Stimulated activated CD4-positive, alpha-beta T cell treated with anti-CD3 and anti-CD28 coated beads, Interleukin-15, amount 100 ng/mL, for 48 hours (primary cell): ENCODE results near the gene PIK3C3.
"Not testable (repeated sequence)": the region's sequence is repeated elsewhere in the genome, so short reads cannot be mapped to it uniquely, and the experiment has no call there.

Experiments
- DNase-seq, 2 donors: peaks; one replicate each; pipeline ENCODE4 v3.0.0-alpha.2; 2020; ENCODE audit warnings: low read depth in 2 of 2

Gene PIK3C3

DNA sequence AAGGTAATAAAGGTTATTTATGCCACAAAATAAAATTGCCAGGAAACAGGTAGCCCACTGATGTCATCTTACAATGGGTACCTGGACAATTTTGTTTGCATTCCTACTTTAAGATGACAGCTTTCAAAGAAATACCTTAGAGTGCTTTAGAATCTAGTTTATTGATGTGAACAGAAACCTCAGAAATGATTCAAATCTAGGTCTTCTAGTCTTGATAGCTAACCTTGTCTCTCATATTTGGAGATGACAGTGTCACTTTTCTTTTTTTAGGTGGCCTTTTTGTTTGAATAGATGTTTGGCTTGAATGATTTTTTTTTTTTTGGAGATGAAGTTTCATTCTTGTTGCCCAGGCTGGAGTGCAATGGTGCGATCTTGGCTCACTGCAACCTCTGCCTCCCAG, 69.1 kb downstream of the PIK3C3 start:
- no peak for DNase-seq

DNA sequence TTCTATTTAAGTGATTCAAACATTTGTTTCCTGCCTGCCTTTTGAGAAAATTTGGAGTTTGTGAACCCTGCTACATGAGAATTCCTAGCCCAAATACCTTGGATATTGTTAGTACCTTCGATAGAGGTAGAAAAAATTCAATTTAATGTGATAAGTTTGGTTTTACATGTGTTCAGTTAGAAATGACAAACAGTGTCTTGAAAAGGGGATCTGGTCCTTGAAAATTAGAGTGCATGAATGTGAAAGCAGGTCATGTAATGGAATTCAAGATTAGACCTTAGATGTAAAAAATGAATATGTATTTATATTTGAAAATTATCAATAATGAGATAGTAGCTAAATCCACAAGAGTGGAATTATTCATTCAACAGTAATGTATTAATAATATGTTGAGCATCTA, 70.5 kb downstream of the PIK3C3 start:
- DNase-seq = no peak

DNA sequence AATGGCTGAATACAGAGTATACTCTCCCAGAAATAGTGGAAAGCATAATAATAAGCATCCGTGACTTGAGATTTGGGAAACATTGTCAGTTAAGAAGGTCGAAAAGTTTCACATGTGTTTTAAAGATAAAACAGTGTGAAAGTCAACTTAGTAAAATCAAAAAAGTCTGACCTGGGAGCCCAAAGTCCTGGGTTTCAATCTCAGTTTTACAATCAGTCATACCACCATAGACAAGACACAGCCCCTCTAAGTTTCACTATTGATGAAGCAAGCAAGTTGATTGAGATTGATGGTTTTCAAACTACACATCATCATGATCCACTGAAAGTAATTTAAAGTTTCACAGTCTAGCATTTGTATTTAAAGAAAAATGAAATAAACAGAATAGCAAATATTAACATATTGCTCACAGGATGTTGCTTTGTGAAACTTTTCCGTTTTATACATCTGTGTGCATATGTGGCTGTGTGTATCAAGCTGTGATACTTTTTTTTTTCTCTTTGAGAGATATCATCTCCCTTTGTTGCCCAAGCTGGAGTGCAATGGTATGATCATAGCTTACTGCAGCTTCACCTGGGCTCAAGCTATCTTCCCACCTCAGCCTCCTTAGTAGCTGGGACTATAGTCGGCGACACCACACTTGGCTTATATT, 71.1 kb downstream of the PIK3C3 start:
- no peak for DNase-seq

DNA sequence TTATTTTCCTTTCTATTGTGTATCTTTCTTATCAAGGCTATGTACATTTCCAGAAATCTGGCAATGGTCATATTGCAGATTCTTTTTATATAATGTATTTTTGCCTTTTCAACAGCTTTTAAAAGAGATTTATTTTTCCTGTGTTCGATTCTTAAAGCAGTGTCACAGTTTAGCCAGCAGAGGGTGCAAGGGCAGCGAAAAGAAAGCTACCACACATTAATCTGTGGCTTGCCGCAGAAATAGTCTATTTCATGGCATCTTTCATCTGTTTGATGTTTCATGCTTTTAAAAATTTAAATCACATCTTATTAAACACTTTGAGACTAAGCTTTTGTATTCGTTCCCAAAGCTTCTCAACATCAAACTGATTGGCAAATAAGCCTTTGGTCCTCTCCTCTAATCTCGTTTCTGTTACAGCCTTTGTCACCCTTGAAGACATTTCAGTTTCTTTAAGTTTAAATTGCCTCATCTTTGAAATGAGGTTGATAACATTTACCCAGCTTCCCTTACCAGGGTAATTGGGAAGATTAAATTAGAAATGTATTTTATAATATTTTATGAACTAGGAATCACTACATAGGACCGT, 73.3 kb downstream of the PIK3C3 start:
- DNase-seq = no peak

DNA sequence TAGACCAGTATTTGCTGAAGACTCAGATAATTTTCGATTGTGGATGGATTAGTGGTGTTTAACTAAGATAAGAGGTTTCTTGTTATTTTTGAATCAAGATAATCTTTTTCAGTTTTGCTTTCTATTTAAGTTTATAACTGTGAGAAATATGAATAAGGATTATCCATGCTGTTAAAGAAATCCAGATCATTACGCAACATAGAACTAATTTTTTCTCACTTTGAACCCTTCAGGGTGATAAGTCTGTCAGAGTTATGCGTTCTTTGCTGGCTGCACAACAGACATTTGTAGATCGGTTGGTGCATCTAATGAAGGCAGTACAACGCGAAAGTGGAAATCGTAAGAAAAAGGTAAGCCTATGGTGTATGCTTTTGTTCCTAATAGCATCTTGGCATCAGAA, 74.1 kb downstream of the PIK3C3 start:
- DNase-seq = no peak

DNA sequence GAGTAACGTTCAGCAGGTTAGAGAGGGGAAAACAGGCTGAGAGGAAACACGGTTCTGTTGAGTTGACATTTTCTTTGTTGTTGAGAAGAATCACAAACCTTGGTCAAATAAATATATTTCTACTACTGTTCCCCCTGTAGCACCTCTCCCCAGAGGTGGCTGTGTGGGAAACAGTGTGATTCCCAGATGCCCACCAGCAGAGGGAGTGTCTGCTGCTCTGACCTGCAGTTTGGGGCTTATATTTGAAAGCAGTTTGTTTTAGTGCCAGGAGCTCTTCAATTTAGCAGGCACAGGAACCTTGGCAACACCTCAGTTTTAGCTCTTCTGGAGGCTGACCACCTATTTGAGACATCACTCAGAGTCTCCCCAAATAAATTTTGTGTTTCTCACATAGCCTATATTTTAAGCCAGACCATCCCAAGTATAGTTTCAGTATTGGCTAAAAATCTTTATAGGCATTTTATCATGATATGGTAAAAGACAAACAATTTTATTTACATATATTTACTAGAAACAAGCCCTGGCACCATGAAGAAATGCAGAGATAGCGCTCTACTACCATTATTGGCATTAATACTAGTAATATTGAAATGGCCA, 75.7 kb downstream of the PIK3C3 start:
- DNase-seq = no peak

DNA sequence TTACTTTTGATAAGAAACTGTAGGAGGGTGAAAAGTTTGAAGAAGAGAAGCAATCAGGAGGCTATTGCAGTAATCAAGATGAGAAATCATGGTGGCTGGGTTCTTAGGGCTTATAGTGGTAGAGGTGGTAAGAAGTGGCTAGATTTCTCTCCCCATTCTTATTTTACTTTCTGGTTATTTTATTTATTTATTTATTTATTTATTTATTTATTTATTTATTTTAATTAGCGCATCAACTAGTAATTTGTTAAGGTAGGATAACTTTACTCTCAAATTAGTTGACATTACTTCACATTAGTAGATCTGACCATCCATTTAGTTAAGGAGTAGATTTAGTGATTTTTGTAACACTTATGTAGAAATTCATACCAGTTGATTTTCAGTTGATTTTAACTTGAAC, 77.4 kb downstream of the PIK3C3 start:
- DNase-seq = no peak

DNA sequence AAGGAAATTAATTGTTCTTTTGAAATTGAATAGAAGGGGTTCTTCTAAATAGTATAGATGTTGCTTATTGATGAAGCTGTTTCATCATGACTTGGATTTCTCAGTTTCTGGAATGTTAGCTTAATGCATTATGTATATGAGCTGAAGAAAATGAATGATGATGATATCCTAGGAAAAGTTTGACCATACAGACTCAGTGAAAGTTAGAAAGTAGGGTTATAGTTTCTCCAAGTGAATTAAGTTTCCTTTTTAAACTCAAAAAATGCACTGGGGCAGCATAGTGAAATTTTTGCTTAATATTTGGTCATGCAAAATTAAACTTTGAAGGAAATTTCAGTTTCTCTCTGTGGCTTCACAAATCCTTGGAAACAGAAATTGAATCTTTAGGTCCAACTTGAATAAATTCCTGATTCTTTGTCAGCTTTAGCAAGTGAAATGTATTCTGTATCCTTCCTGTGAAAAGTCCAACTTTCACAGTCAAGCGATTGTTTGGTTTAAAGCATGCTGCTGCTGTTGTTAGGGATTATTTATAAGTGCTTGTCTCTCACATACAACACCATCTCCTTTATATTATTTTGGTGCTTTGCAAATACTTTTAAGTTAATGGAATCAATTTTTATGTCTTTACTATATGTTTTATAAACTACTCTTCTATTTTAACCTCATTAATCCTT, 78.2 kb downstream of the PIK3C3 start:
- no peak for DNase-seq

DNA sequence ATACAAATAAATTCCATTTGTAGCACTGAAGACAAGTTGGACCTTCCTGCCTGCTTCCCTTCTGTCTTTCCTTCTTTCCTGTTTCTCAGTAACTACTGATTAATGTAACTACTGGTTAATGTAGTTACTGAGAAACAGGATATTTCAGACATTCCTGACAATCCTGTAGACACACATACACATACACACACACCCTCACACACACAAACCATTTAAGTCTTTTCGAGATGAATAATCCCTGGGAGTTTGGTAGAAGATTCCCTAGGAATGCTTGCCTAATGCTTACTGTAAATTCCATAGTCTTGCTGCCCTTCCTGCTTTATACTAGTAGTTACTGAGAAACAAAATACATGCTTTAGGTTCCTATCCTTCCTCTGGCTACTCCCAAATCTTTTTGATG, 83.9 kb downstream of the PIK3C3 start:
- no peak for DNase-seq

DNA sequence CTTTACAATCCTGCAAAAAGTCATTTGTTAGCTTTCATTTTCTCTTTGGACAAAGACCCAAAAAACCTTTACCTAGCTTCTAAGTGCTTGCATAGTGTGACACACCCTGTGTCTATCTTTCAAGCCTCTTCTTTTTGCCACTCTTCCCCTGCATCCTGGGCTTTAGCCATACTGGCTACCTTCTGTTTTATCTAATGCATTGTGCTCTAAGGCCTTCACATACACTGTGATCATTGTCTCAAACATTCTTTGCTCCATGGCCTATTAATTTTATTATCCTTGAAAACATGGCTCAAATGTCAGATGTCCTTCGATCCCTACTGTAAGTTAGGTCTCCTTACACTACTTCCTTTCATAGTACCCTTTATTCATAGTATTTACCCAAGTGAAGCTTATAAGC, 84.4 kb downstream of the PIK3C3 start:
- DNase-seq = no peak

DNA sequence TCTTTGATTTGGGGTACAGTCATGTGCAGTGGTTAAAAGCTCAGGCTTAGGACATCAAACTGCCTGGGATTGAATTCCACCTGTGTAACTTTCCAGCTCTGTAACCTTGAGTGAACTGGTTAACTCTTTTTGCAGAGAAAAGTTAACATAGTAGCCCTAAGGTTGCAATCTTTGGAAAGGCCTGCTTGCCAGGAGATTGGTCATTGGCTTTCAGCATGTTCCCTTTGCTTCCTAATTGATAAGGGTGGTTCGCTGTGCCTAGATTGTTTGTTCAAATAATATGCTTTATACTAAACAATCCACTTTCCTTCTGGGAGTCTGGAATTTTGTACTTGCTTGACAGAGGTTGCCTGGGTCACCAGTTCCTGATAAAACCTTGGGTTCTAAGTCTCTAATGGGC, 86.8 kb downstream of the PIK3C3 start:
- no peak for DNase-seq

DNA sequence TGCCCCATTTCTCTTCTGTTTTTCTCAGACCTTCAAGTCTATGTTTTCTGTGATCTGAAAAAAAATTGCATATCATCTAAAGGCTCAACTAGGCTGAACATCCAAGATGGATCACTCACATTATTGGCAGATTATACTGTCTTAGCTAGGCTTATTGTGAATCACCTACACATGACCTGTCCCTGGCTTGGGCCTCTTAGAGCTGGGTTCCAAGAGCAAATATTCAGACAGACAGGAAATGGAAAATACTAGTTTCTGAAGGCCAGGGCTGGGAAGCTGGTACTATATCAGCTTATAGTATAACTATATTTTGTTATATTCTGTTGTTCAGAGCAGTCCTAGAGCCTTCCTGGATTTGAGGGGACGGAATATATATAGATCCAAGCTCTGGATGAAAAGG, 90.3 kb downstream of the PIK3C3 start:
- DNase-seq = no peak

DNA sequence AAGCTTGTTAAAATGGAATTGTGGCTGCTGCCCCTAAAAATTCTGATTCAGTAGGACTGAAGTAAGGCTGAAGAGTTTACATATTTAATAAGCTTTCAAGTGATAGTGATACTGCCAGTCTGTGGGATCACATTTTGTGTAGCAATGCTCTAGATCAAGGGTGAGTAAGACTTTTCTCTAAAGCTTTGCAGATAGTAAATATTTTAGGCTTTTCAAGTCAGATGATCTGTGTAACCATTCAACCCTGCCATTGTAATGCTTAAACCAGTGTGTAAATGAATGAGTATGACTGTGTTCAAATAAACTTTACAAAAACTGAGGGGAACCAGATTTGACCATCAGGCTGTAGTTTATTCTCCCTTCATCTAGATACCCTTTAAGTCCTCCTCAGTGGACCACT, 92.7 kb downstream of the PIK3C3 start:
- no peak for DNase-seq

DNA sequence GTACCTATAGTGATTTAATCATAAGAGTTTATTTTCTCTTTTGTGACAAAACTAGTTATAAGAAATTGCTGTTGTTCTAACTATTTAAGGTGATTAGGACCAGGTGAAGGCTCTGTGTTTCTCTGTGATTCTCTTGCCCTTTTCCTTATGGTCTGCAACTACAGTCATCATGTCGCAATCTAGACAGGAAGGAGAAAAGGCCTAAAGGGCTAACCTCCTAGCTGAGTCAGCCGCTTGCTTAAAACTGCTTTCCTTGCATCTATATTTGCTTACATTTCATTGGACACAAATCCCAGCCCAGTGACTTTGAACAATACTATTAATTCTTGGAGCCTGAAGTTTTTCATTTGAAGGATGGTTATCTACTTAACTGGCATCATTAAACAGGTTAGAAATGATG, 93.1 kb downstream of the PIK3C3 start:
- no peak for DNase-seq

DNA sequence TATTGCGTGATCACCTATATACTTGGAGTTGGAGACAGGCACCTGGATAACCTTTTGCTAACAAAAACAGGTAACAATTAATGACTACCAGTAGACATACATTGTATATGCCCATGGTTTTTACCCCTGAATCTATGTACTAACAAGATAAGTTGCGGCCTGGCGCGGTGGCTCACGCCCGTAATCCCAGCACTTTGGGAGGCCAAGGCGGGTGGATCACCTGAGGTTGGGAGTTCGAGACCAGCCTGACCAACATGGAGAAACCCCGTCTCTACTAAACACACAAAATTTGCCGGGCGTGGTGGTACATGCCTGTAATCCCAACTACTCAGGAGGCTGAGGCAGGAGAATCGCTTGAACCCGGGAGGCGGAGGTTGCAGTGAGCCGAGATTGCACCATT, 94.5 kb downstream of the PIK3C3 start:
- not testable (repeated sequence) for DNase-seq

DNA sequence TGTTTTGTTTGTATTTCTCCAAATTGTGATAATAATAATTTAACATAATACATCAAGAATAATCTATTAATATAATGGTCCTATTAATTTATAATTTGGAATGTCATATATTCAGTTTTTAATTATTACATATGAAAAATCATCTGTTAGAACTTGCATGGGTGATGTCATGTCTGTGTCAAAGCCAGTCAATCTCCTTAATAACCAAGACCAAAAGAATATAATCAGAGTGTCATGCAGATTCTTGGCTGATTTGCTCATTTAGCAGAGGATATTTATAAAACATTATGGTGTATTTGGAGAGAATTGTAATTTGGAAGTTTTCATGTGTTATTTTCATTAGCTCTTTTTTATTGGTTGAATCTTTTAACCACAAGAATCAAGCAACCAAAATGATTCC, 96.4 kb downstream of the PIK3C3 start:
- no peak for DNase-seq

DNA sequence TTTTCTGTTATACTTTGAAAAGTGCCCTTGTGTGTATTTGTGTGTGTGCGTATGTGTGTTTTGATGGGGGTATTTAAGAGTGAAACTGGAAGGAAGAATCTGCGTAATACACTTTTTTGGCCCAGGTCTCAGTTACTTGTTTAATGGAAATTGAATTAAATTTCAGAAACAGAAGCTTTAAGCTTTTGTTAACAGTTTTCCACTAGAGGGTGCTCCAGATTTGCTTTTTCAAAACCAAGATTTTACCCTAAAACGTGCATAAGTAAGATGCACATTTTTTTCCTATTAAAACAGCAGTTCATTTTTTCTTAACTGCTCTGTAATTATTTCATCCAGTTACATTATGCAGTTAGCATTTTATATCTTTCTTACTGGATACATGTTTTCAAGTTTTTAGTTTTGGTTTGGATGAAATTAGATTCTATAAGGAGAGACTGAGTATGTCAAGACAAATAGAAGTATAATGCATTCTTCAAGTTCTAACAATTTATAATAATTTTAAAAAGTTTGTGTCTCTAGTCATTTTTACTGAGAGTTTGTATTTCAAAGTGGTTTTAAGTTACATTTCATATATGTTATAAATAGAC, 97.2 kb downstream of the PIK3C3 start:
- DNase-seq = no peak

DNA sequence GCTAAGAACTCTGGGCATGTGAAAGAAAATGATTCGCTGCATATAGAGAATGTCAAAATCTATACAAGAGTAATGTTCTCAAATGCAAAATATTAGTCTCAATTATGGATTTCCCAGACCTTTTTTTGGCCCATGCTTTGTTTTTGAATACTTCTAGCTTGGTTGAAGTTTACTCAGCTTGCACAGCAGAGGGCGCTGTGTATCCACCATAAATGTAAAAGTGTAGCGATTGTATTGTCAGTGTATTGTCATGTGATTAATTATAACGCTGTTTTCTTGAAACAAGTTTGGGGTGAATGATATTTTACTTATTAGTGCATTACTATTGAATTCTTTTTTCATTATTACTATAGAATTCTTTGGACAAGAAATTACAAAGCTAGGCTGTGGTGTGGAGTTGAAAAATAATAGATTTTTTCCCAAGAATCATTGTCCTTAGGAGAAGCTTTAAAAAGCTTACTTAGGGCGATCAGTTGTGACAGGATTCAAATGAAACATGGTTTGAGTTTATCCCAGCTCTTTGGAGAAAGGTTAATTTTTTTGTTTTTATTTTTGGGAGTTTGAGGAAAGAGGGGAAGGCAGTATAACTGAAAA, 98.3 kb downstream of the PIK3C3 start:
- peak; percentile 22 to 45 for DNase-seq

DNA sequence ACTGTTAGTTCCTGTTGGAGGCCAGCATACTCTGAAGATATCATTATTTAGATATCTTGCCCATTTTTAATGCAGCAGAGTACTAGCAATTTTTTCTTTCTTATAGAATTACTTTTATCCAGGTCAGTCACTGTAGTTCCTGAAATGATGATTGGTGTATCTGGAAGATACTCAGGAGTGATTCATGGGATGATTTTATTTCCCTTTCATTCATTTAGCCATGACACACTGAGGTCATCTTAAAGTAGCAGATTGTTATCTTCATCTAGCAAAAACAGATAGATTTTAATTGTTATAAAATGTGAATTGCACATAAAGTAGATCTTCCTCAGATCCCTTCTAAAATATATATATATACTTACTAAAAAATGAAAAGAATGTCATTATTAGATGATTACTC, 109.1 kb downstream of the PIK3C3 start:
- DNase-seq = no peak

DNA sequence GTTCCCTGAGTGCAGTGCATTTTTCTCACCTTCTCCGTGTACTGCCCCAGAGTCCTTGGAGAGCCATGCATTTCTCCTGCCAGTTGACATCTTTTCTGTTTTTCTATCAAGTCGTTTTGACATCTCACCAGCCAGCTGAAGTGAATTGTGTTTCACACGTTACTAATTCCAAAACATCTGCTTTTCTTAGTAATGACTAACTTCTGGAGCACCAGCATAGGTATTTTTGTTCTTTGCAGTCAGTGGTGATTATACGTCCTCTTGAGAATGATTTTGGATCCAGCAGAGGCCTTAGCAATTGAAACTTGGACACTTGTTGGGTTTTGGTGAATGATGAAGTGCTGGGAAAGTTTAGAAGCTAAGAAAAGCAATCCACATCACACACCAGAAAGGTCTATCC, 112.5 kb downstream of the PIK3C3 start:
- no peak for DNase-seq

DNA sequence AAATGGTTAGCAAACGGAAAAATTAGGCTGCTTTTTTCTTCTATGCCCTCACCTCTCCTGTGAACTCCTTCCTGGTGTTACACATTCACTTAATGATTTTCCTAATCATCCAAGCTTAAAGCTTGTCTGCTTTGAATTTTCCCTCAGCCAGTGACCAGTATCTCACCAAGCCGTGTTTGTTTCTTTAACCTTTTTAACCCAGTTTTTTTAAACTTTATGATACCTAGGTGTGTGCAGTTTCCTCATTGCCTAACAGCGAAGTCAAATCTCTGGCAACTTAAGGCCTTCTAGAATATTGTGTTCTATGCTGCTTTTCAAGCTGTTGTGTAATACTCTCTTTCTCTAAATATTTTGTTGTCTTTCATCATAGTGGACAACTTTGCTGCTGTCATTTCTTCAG, 113.0 kb downstream of the PIK3C3 start:
- DNase-seq = no peak

DNA sequence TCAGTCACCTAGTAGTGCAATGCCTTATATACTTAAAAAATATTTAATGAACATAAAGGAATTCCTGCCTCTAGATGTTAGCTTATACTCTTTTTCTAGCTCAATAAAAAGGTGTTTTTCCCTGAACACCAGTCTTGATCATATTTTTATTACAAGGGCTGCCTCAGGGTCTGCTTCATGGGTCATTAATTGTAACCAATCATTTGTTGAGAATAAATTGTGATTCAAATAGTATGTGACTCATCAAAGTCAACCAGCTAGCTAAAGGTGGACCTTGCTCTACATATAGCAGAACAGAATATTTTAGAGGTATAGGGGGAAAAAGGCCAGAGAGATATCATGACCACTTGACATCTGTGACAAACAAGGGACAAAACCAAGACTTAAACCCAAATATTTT, 114.0 kb downstream of the PIK3C3 start:
- no peak for DNase-seq
